HG02642 (cell line): Measurements from ENCODE around the gene FNBP1L.
"Not testable (repeated sequence)": the region's sequence is repeated elsewhere in the genome, so short reads cannot be mapped to it uniquely, and the experiment has no call there.

Experiments used
- ATAC-seq: cut with Tn5 transposase; IDR thresholded peaks from one replicate; pipeline ENCODE4 v1.9.1; 2021; ENCODE audit warnings: mild to moderate bottlenecking; ENCODE audit not compliant: unreplicated experiment, poor library complexity

FNBP1L gene

GRCh38 chr1:93481899-93482298 is 34.0 kb downstream of the FNBP1L start:
- not testable (repeated sequence) for ATAC-seq

- ATAC-seq: no peak
Measured at GRCh38 chr1:93483200-93483599, 35.3 kb downstream of the FNBP1L start.

- ATAC-seq: no peak
Measured at GRCh38 chr1:93483606-93484005, 35.7 kb downstream of the FNBP1L start.

- ATAC-seq: no peak
Measured at GRCh38 chr1:93488207-93488606, 40.3 kb downstream of the FNBP1L start.

GRCh38 chr1:93489756-93490155 is 41.8 kb downstream of the FNBP1L start:
- no peak for ATAC-seq

- no peak for ATAC-seq
Measured at GRCh38 chr1:93490357-93490756, 42.4 kb downstream of the FNBP1L start.

GRCh38 chr1:93495911-93496310 is 48.0 kb downstream of the FNBP1L start:
- no peak for ATAC-seq

GRCh38 chr1:93496520-93496919 is 48.6 kb downstream of the FNBP1L start:
- ATAC-seq: no peak

GRCh38 chr1:93499075-93499474 is 51.2 kb downstream of the FNBP1L start:
- ATAC-seq: no peak

GRCh38 chr1:93499533-93499932 is 51.6 kb downstream of the FNBP1L start:
- ATAC-seq: no peak

- no peak for ATAC-seq
Measured at GRCh38 chr1:93500275-93500674, 52.4 kb downstream of the FNBP1L start.

GRCh38 chr1:93501399-93501798 is 53.5 kb downstream of the FNBP1L start:
- ATAC-seq: no peak

- no peak for ATAC-seq
Measured at GRCh38 chr1:93501829-93502369, 54.0 kb downstream of the FNBP1L start.

- ATAC-seq: no peak
Measured at GRCh38 chr1:93502571-93502970, 54.7 kb downstream of the FNBP1L start.

- ATAC-seq: no peak
Measured at GRCh38 chr1:93503163-93503562, 55.2 kb downstream of the FNBP1L start.

- no peak for ATAC-seq
Measured at GRCh38 chr1:93503816-93504215, 55.9 kb downstream of the FNBP1L start.

GRCh38 chr1:93504247-93505033 is 56.5 kb downstream of the FNBP1L start:
- no peak for ATAC-seq

GRCh38 chr1:93506126-93506525 is 58.2 kb downstream of the FNBP1L start:
- ATAC-seq: no peak

- ATAC-seq: no peak
Measured at GRCh38 chr1:93516164-93516563, 68.2 kb downstream of the FNBP1L start.

GRCh38 chr1:93518516-93518915 is 70.6 kb downstream of the FNBP1L start:
- ATAC-seq: no peak

GRCh38 chr1:93519199-93519829 is 71.4 kb downstream of the FNBP1L start:
- ATAC-seq: no peak

- ATAC-seq: no peak
Measured at GRCh38 chr1:93521618-93522017, 73.7 kb downstream of the FNBP1L start.
